ENCODE data around the gene RYR1.

DNA sequence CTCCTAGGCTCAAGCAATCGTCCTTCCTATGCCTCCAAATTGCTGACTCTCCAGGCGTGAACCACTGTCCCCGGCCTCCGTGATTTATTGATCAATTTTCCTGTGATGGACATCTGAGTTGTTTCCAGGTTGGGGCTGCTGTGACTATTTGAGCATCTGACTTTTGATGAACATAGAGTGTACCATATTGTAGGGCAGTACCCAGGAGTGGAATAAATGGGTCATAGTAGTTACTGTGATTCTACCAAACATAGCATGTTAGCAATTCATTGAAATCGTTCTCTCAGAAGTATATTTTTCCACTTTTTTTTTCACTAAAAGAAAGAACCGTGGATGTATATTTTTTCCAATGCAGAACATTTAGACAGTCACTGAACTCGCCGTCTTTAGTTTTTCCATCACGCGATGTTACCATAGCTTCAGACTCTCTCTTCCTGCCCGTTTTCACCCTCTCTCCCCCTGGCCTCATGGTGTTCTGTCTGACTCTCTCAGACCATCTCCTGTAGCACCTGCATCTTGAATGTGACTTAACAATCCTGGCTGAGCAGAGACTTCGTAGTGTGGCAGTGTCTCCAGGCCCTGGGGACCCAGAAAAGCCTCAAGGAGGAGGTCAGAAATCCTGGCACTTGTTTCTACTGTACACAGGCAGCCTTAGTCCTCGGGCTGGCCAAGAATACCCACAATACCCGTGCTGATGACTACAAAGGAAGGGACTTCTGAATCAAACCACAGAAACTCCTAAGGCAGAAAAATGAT lies 4.3 kb upstream of the RYR1 start:
- TF ChIP-seq ZFP41 (tag by site-specific recombination; IDR thresholded peaks at IDR 0.05; ENCODE audit: borderline replicate concordance) = no peak
- TF ChIP-seq YY1 (tag by site-specific recombination; IDR thresholded peaks at IDR 0.05) = no peak
- no peak for TF ChIP-seq PRDM1 (tag by site-specific recombination; IDR thresholded peaks at IDR 0.05)
- TF ChIP-seq, protein P1, sequence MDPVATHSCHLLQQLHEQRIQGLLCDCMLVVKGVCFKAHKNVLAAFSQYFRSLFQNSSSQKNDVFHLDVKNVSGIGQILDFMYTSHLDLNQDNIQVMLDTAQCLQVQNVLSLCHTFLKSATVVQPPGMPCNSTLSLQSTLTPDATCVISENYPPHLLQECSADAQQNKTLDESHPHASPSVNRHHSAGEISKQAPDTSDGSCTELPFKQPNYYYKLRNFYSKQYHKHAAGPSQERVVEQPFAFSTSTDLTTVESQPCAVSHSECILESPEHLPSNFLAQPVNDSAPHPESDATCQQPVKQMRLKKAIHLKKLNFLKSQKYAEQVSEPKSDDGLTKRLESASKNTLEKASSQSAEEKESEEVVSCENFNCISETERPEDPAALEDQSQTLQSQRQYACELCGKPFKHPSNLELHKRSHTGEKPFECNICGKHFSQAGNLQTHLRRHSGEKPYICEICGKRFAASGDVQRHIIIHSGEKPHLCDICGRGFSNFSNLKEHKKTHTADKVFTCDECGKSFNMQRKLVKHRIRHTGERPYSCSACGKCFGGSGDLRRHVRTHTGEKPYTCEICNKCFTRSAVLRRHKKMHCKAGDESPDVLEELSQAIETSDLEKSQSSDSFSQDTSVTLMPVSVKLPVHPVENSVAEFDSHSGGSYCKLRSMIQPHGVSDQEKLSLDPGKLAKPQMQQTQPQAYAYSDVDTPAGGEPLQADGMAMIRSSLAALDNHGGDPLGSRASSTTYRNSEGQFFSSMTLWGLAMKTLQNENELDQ (tag by site-specific recombination; IDR thresholded peaks at IDR 0.05; ENCODE audit: low read depth) = no peak

Data from HEK293 (cell line).